ENCODE results near the gene CSF3R.

- TF ChIP-seq EZH2phosphoT487 (IDR thresholded peaks at IDR 0.05; ENCODE audit: insufficient read depth, low read depth) (no peak), EZH2 (IDR thresholded peaks at IDR 0.05; ENCODE audit: insufficient read depth, poor library complexity, severe bottlenecking) (no peak)
Observed at GRCh38 chr1:36425791-36426190, 56.9 kb downstream of the CSF3R start.
